H1 (cell line): ENCODE results near the gene MYD88. TPM values are rescaled to one million over a fixed set of nuclear protein-coding genes. Genes with fewer than 3 reads are reported as not detected.

ENCODE experiments used
- CTCF ChIA-PET: fragments of 300-600 bp; sonication (Branson Sonifier 250); formaldehyde crosslinking; loops from one replicate; lab custom pipeline; 2021; ENCODE audit not compliant: partially characterized antibody; lab: Charles Lee
- POLR2A ChIA-PET: fragments of 300-600 bp; sonication (Branson Sonifier 250); formaldehyde crosslinking; loops from one replicate; lab custom pipeline; 2021; ENCODE audit warnings: inconsistent platforms; ENCODE audit not compliant: partially characterized antibody; lab: Charles Lee
- DNase-seq, 2 experiments: peaks; one replicate each; pipeline versions ENCODE4 v3.0.0 to v3.0.0-alpha.2; 2010 to 2022; ENCODE audit warnings: low spot score in 2 of 2, low read depth in 1 of 2, mixed read lengths in 1 of 2
- FAIRE-seq: peaks from 2 replicates; lab custom pipeline; 2011; peaks lifted over from hg19 to GRCh38; lab: Jason Lieb, UNC
- H2AFZ ChIP-seq: 2 replicates; pipeline ENCODE4 v1.8.1; 2012; ENCODE audit warnings: low read length, inconsistent platforms
- H2AK5ac ChIP-seq: 2 replicates; pipeline ENCODE4 v1.6.1; 2013; ENCODE audit warnings: low read depth, low read length
- H2BK120ac ChIP-seq: replicated peaks from 2 replicates; pipeline ENCODE3; 2013; ENCODE audit warnings: low read depth, low read length, inconsistent platforms
- H2BK12ac ChIP-seq: 2 replicates; pipeline ENCODE4 v1.6.1; 2013; ENCODE audit warnings: low read depth, low read length
- H2BK15ac ChIP-seq: 2 replicates; pipeline ENCODE4 v1.6.1; 2013; ENCODE audit warnings: low read length
- H2BK20ac ChIP-seq: 2 replicates; pipeline ENCODE4 v1.6.1; 2013; ENCODE audit warnings: low read length
- H2BK5ac ChIP-seq: 2 replicates; pipeline ENCODE4 v1.6.1; 2013; ENCODE audit warnings: low read depth, low read length
- H3K14ac ChIP-seq: 2 replicates; pipeline ENCODE4 v1.6.1; 2013; ENCODE audit warnings: inconsistent platforms; ENCODE audit not compliant: insufficient read length
- H3K18ac ChIP-seq: 2 replicates; pipeline ENCODE4 v1.6.1; 2013; ENCODE audit warnings: low read length; ENCODE audit errors: extremely low read depth
- H3K23ac ChIP-seq: 2 replicates; pipeline ENCODE4 v1.6.1; 2013; ENCODE audit warnings: inconsistent platforms; ENCODE audit not compliant: insufficient read length
- H3K23me2 ChIP-seq: 2 replicates; pipeline ENCODE4 v1.6.1; 2013; ENCODE audit warnings: low read depth, low read length
- H3K27ac ChIP-seq: 2 replicates; pipeline ENCODE4 v1.6.1; 2011; ENCODE audit warnings: low read depth, low read length, inconsistent platforms
- H3K27me3 ChIP-seq, 4 experiments: replicated peaks in 1 of 4; 1 replicate in 1 of 4; 2 replicates in 3 of 4; pipeline versions ENCODE4 v1.6.1 to v1.8.1; 2011 to 2013; ENCODE audit warnings: low read length in 3 of 4, mild to moderate bottlenecking in 3 of 4, inconsistent platforms in 2 of 4, mixed read lengths in 2 of 4, moderate library complexity in 1 of 4; ENCODE audit not compliant: control insufficient read depth in 3 of 4, insufficient read depth in 3 of 4; ENCODE audit errors: extremely low read depth in 1 of 4
- H3K36me3 ChIP-seq, 4 experiments: 2 replicates each; pipeline versions ENCODE4 v1.6.1 to v1.8.1; 2011 to 2013; ENCODE audit warnings: mild to moderate bottlenecking in 4 of 4, low read length in 3 of 4, moderate library complexity in 2 of 4, control low read depth in 1 of 4, inconsistent platforms in 1 of 4; ENCODE audit not compliant: insufficient read depth in 4 of 4, control insufficient read depth in 2 of 4
- H3K4ac ChIP-seq: replicated peaks from 2 replicates; pipeline ENCODE3; 2013; ENCODE audit warnings: low read length, low read depth, mixed read lengths, inconsistent platforms; ENCODE audit not compliant: insufficient read length
- H3K4me1 ChIP-seq, 4 experiments: replicated peaks in 1 of 4; 1 replicate in 1 of 4; 2 replicates in 3 of 4; pipeline versions ENCODE4 v1.6.1 to v1.8.1; 2011 to 2013; ENCODE audit warnings: low read length in 3 of 4, inconsistent platforms in 2 of 4, mixed read lengths in 1 of 4; ENCODE audit not compliant: insufficient read depth in 4 of 4, control insufficient read depth in 3 of 4
- H3K4me2 ChIP-seq, 2 experiments: 2 replicates each; pipeline versions ENCODE4 v1.6.1 to v1.8.1; 2011 to 2013; ENCODE audit warnings: low read depth in 2 of 2, low read length in 2 of 2, control low read depth in 1 of 2, inconsistent platforms in 1 of 2, mild to moderate bottlenecking in 1 of 2; ENCODE audit not compliant: insufficient read depth in 1 of 2
- H3K4me3 ChIP-seq, 4 experiments: fragments of 200-600, 300-600 bp in 1 of 4; sonication (generic), shearing (Covaris generic), sonication (Bioruptor Twin) in 1 of 4; 2 replicates each; pipeline versions ENCODE4 v1.5.1 to v1.8.1; 2011 to 2016; ENCODE audit warnings: low read length in 4 of 4, low read depth in 3 of 4, control low read depth in 2 of 4, inconsistent platforms in 2 of 4, mild to moderate bottlenecking in 2 of 4, mixed read lengths in 1 of 4, moderate library complexity in 1 of 4; ENCODE audit not compliant: insufficient read depth in 2 of 4; ENCODE audit errors: extremely low read depth in 1 of 4
- H3K56ac ChIP-seq: replicated peaks from 2 replicates; pipeline ENCODE3; 2013; ENCODE audit warnings: low read depth, mild to moderate bottlenecking, mixed read lengths, low read length, inconsistent platforms; ENCODE audit not compliant: insufficient read length
- H3K79me1 ChIP-seq: 2 replicates; pipeline ENCODE4 v1.6.1; 2013; ENCODE audit warnings: low read depth, low read length, control low read depth
- H3K79me2 ChIP-seq, 2 experiments: 2 replicates each; pipeline versions ENCODE4 v1.6.1 to v1.8.1; 2012 to 2013; ENCODE audit warnings: low read length in 2 of 2, mild to moderate bottlenecking in 2 of 2, inconsistent platforms in 1 of 2; ENCODE audit not compliant: insufficient read depth in 2 of 2, control insufficient read depth in 1 of 2
- H3K9ac ChIP-seq, 4 experiments: replicated peaks in 1 of 4; 1 replicate in 1 of 4; 2 replicates in 3 of 4; pipeline versions ENCODE4 v1.6.1 to v1.8.1; 2011 to 2013; ENCODE audit warnings: low read depth in 3 of 4, low read length in 3 of 4, control low read depth in 2 of 4, mild to moderate bottlenecking in 2 of 4, moderate library complexity in 2 of 4, inconsistent platforms in 1 of 4; ENCODE audit errors: extremely low read depth in 1 of 4
- H3K9me3 ChIP-seq, 2 experiments: 2 replicates each; pipeline versions ENCODE4 v1.6.1 to v1.8.1; 2012 to 2013; ENCODE audit warnings: mild to moderate bottlenecking in 2 of 2, moderate library complexity in 2 of 2, control low read depth in 1 of 2, inconsistent platforms in 1 of 2, low read depth in 1 of 2, low read length in 1 of 2, mixed read lengths in 1 of 2; ENCODE audit not compliant: insufficient read depth in 2 of 2
- H4K20me1 ChIP-seq, 2 experiments: replicated peaks in 1 of 2; 2 replicates each; pipeline versions ENCODE3 to v1.8.1; 2011 to 2013; ENCODE audit warnings: inconsistent platforms in 2 of 2, low read length in 2 of 2, mild to moderate bottlenecking in 1 of 2; ENCODE audit not compliant: insufficient read depth in 2 of 2, control insufficient read depth in 1 of 2
- H4K5ac ChIP-seq: 2 replicates; pipeline ENCODE4 v1.6.1; 2013; ENCODE audit warnings: low read length, low read depth, mixed read lengths, inconsistent platforms; ENCODE audit not compliant: insufficient read length
- H4K8ac ChIP-seq: 2 replicates; pipeline ENCODE4 v1.8.0; 2013; ENCODE audit warnings: mild to moderate bottlenecking, moderate library complexity, low read length, inconsistent platforms; ENCODE audit not compliant: insufficient read depth; ENCODE audit errors: extremely low read depth
- H4K91ac ChIP-seq: replicated peaks from 2 replicates; pipeline ENCODE3; 2013; ENCODE audit warnings: low read length, mixed read lengths, inconsistent platforms; ENCODE audit not compliant: insufficient read length
- ATF2 ChIP-seq: IDR thresholded peaks from 2 replicates; pipeline ENCODE4 v1.6.1; 2012; ENCODE audit warnings: low read length, inconsistent platforms
- KDM5A ChIP-seq: fragments of 200-600 bp; IDR thresholded peaks from 2 replicates; pipeline ENCODE4 v1.7.1; 2012; ENCODE audit warnings: mild to moderate bottlenecking, low read length, inconsistent platforms, mixed read lengths
- MAFK ChIP-seq: IDR thresholded peaks from 2 replicates; pipeline ENCODE4 v1.6.1; 2012; ENCODE audit warnings: low read depth, mild to moderate bottlenecking, improper control_type of control experiment, low read length
- NRF1 ChIP-seq: IDR thresholded peaks from 2 replicates; pipeline ENCODE4 v1.6.1; 2011; ENCODE audit warnings: mild to moderate bottlenecking, low read depth, low read length, improper control_type of control experiment
- RAD21 ChIP-seq, 2 experiments: IDR thresholded peaks in 1 of 2; conservative IDR thresholded peaks in 1 of 2; 2 replicates each; pipeline ENCODE4 v1.6.1; 2011; ENCODE audit warnings: low read depth in 2 of 2, low read length in 2 of 2, improper control_type of control experiment in 1 of 2, inconsistent platforms in 1 of 2, mild to moderate bottlenecking in 1 of 2, moderate library complexity in 1 of 2
- SP1 ChIP-seq: IDR thresholded peaks from 2 replicates; pipeline ENCODE4 v1.6.1; 2011; ENCODE audit warnings: low read depth, low read length
- TCF12 ChIP-seq: IDR thresholded peaks from 2 replicates; pipeline ENCODE4 v1.6.1; 2011; ENCODE audit warnings: low read depth, mild to moderate bottlenecking, low read length
- WGBS, 2 experiments: shearing (Covaris generic) in 1 of 2; methylation state at CpG; one replicate each; pipeline versions ENCODE4 v1.1.6 to v1.1.7; 2013 to 2015; ENCODE audit warnings: low lambda C conversion rate in 2 of 2, mixed read lengths in 2 of 2, inconsistent platforms in 1 of 2, low coverage in 1 of 2, missing lambda C conversion rate in 1 of 2; ENCODE audit not compliant: insufficient replicate concordance in 2 of 2, insufficient coverage in 1 of 2, insufficient read length in 1 of 2; ENCODE audit errors: extremely low coverage in 1 of 2, missing lambda C conversion rate in 1 of 2; 5-methylcytosine and 5-hydroxymethylcytosine counted together
- polyA plus RNA-seq, 7 experiments: library from polyadenylated mRNA; depleted of rRNA in 3 of 7; stranded (reverse) in 5 of 7; unstranded in 2 of 7; fragments of >200 nt in 5 of 7; fragments of 200-250 nt in 2 of 7; gene quantifications; 1 replicate in 5 of 7; 2 replicates in 1 of 7; 4 replicates in 1 of 7; pipeline versions ENCODE4 v1.2.1 to v1.2.3, GENCODE V29; 2011 to 2013; ENCODE audit warnings: missing spikeins in 2 of 7, mixed read lengths in 2 of 7
- total RNA-seq: library from RNA; stranded (reverse); fragmentation: NEBNext Ultra II Directional; extraction: Animal tissue kit (Norgen Biotek cat#: 25700); gene quantifications from 2 replicates; pipeline ENCODE4 v1.2.1, GENCODE V29; 2021

The MYD88 gene
- total and polyA plus RNA-seq, 2 of the 8 experiments (the other 6 are each of a cell fraction or from before 2014, with no cell fraction given), result 22.1 to 22.5 TPM

- no peak overlapping the region for H3K27ac ChIP-seq
- no peaks in the 10 kb centered on the region for H3K27me3 ChIP-seq
- H4K91ac ChIP-seq, result no peak overlapping the region
- peaks cover 18 to 97% of the 10 kb centered on the region in 2 experiments for H3K79me2 ChIP-seq
- WGBS, 2 experiments, result 88% methylated on average over 2 of the region's 2 CpGs; no CpG with 5 or more reads in 1 of the 2 experiments
- H2BK5ac ChIP-seq, result no peak overlapping the region
- no peak overlapping the region for H3K18ac ChIP-seq
- H3K56ac ChIP-seq, result no peak overlapping the region
- no peak for DNase-seq
- no peak overlapping the region for H3K4me2 ChIP-seq
- H2AFZ ChIP-seq, result no peak overlapping the region
- no peak overlapping the region for H3K14ac ChIP-seq
- no peak overlapping the region for H2BK15ac ChIP-seq
- H3K36me3 ChIP-seq, result no peaks in the 10 kb centered on the region
- H3K9me3 ChIP-seq, result no peaks in the 10 kb centered on the region
- H3K4me1 ChIP-seq, result peaks cover 0 to 9% (median 5%) of the 10 kb centered on the region in 4 experiments; a peak in 4 of 7 replicates
- no peak overlapping the region for H2BK120ac ChIP-seq
- no peak overlapping the region for H3K23ac ChIP-seq
- no peaks in the 10 kb centered on the region; the same call in 1 of the 2 replicates for H3K79me1 ChIP-seq
- no peak for FAIRE-seq
- H2AK5ac ChIP-seq, result no peak overlapping the region
- H3K4ac ChIP-seq, result no peak overlapping the region
- H3K9ac ChIP-seq, result no peak overlapping the region
- TF ChIP-seq NRF1 (no peak), SP1 (no peak), KDM5A (no peak), RAD21 (IDR thresholded peaks at IDR 0.05 in 1 of 2, conservative IDR thresholded peaks at IDR 0.05 in 1 of 2; ENCODE audit: low read depth in 2 of 2, low read length in 2 of 2) (no peak), MAFK (no peak), ATF2 (no peak), TCF12 (no peak)
- no peak overlapping the region for H4K8ac ChIP-seq
- H3K23me2 ChIP-seq, result no peaks in the 10 kb centered on the region; the same call in 1 of the 2 replicates
- no peak overlapping the region for H4K5ac ChIP-seq
- peaks cover 11 to 17% of the 10 kb centered on the region in 2 experiments for H4K20me1 ChIP-seq
- H3K4me3 ChIP-seq, result no peak overlapping the region
- ChIA-PET CTCF (interaction anchor here (0.6 to 2.0 kb wide), 4 partner anchors 8 to 828 kb away, joined by 3 to 5 read pairs (median 4); no protein-coding TSS in a partner anchor), POLR2A (no interaction called here)
- H2BK12ac ChIP-seq, result no peak overlapping the region
- H2BK20ac ChIP-seq, result no peak overlapping the region
Observed at GRCh38 chr3:38171622-38172021, 33.2 kb downstream of the MYD88 start.
